ENCODE results near the gene MTARC1. TPM values are rescaled to one million over a fixed set of nuclear protein-coding genes. Genes with fewer than 3 reads are reported as not detected.

The MTARC1 gene
- total and polyA plus RNA-seq, 2 of the 4 experiments (the other 2 are of a cell fraction) = 0.18 to 0.55 TPM

- Histone ChIP-seq H2AK5ac (ENCODE audit: low read depth, low read length) (no peak overlapping the region), H2AFZ (replicated peaks; ENCODE audit: low read length, poor library complexity) (peak overlapping the region; percentile 30), H3K14ac (replicated peaks; ENCODE audit: low read depth, low read length) (no peak overlapping the region), H4K20me1 (ENCODE audit: insufficient read depth, low read length) (no peaks in the 10 kb centered on the region), H3K79me1 (ENCODE audit: low read depth in 1 of 2, low read length in 2 of 2) (0 out of 4 replicates have a peak, but pooled peaks cover 0 to 3% of the 10 kb centered on the region in 2 experiments), H3K9ac (ENCODE audit: low read depth, low read length) (no peak overlapping the region), H2AK9ac (replicated peaks; ENCODE audit: low read depth, low read length, poor library complexity) (no peak overlapping the region), H3K18ac (ENCODE audit: low read depth, low read length) (no peak overlapping the region), H2BK5ac (ENCODE audit: low read depth, low read length, poor library complexity, severe bottlenecking) (no peak overlapping the region), H3K9me1 (ENCODE audit: insufficient read depth, low read length) (no peaks in the 10 kb centered on the region), H3K27me3 (ENCODE audit: control insufficient read depth, insufficient read depth, low read length) (no peaks in the 10 kb centered on the region), H3K9me3 (ENCODE audit: control insufficient read depth, insufficient read depth, low read length) (no peaks in the 10 kb centered on the region), H2BK15ac (ENCODE audit: low read depth, low read length) (no peak overlapping the region), H3K27ac (ENCODE audit: insufficient read depth, low read length) (no peak overlapping the region), H3K36me3 (ENCODE audit: control insufficient read depth, insufficient read depth, low read length) (peaks cover 3% of the 10 kb centered on the region), H3K4me1 (ENCODE audit: control insufficient read depth, insufficient read depth, low read length) (peaks cover 2% of the 10 kb centered on the region; the same call in 1 of the 2 replicates), H3K23ac (ENCODE audit: low read depth, low read length) (no peak overlapping the region), H3K4ac (ENCODE audit: low read depth, low read length) (no peak overlapping the region), H3K4me2 (ENCODE audit: low read depth, low read length) (no peak overlapping the region), H4K91ac (ENCODE audit: insufficient read depth, low read depth, low read length) (no peak overlapping the region), H2BK20ac (ENCODE audit: low read depth, low read length) (no peak overlapping the region), H4K5ac (ENCODE audit: low read depth, low read length) (no peak overlapping the region), H3K4me3 (ENCODE audit: insufficient read depth, low read depth, low read length) (no peak overlapping the region), H4K8ac (ENCODE audit: low read depth in 2 of 2, low read length in 2 of 2) (no peak overlapping the region), H2BK120ac (ENCODE audit: low read depth, low read length) (no peak overlapping the region), H3K56ac (ENCODE audit: extremely low read depth, insufficient read depth, low read length) (no peak overlapping the region)
- no CpG with 5 or more reads among the region's 3 CpGs for WGBS, 2 experiments (ENCODE audit: extremely low coverage in 2 of 2, insufficient read length in 1 of 2)
- ATAC-seq (ENCODE audit: low read depth) (no peak), DNase-seq (no peak)
- ChIA-PET POLR2A (ENCODE audit: unreplicated experiment) (no interaction called here), CTCF (interaction anchor here (2.3 kb wide), 1 partner anchor 10 kb away, joined by 13 read pairs; the partner anchor contains the start of gene MTARC2)
- in situ Hi-C loops (cut with MboI; ENCODE audit: low sequenced_read_pairs) = no loop called here
- TF ChIP-seq RCOR1 (IDR thresholded peaks at IDR 0.05; ENCODE audit: insufficient replicate concordance, low read length) (no peak), SMC3 (IDR thresholded peaks at IDR 0.05; ENCODE audit: low read depth, low read length) (no peak), MXI1 (IDR thresholded peaks at IDR 0.05; ENCODE audit: borderline replicate concordance, low read depth, low read length) (no peak), MAZ (IDR thresholded peaks at IDR 0.05; ENCODE audit: borderline replicate concordance, low read depth, low read length) (no peak), CTCF (conservative IDR thresholded peaks at IDR 0.05; ENCODE audit: low read depth, low read length) (no peak), RFX5 (IDR thresholded peaks at IDR 0.05; ENCODE audit: low read depth, low read length) (no peak), CHD1 (IDR thresholded peaks at IDR 0.05; ENCODE audit: low read depth, low read length) (no peak), ELK1 (IDR thresholded peaks at IDR 0.05; ENCODE audit: borderline replicate concordance, low read depth, low read length) (no peak), POLR2A (IDR thresholded peaks at IDR 0.05; ENCODE audit: low read depth, low read length) (no peak), BHLHE40 (IDR thresholded peaks at IDR 0.05; ENCODE audit: low read depth, low read length) (no peak), FOS (IDR thresholded peaks at IDR 0.05; ENCODE audit: low read depth, low read length) (no peak), NFE2L2 (IDR thresholded peaks at IDR 0.05; ENCODE audit: low read depth, low read length) (no peak), RAD21 (IDR thresholded peaks at IDR 0.05; ENCODE audit: low read length) (no peak), USF2 (IDR thresholded peaks at IDR 0.05; ENCODE audit: low read depth, low read length) (no peak), MAFK (IDR thresholded peaks at IDR 0.05; ENCODE audit: low read depth, low read length) (no peak), CEBPB (IDR thresholded peaks at IDR 0.05; ENCODE audit: low read depth, low read length) (no peak)
- no TSS peak for BruUV-seq (replicated peaks)
- dilution Hi-C loops (cut with HindIII; ENCODE audit: low sequenced_read_pairs, unreplicated experiment) = no loop called here
- intact Hi-C loops (cut with micrococcal nuclease) = no loop called here
Observed at GRCh38 chr1:220757441-220757840, 29.3 kb upstream of the MTARC1 start.

Data from IMR-90 (cell line).